ENCODE data around the gene CRYAB.
A peak's percentile ranks its signal among the peaks of the same experiment; 100 is the strongest.
"Not testable (repeated sequence)": the region's sequence is repeated elsewhere in the genome, so short reads cannot be mapped to it uniquely, and the experiment has no call there.

CRYAB gene

DNA sequence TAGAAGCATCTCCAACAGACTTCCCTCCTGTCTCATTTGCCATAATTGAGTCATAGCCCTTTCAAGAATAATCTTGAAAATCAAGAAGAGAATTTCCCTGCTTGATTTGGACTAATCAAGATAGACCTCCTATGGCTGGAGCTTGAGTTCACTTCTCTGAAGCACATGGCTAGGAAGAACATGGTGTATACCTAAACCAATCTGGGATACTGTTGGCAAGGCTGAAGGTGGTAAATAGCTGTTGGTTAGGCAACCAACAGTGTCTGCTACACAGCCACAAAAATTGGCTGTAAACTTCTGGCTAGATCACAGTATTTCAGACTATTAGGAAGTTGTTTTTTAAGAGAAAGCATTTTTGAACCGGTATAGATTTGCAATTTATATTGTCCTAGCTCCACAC, 4.9 kb downstream of the CRYAB start:
- no peak for DNase-seq

DNA sequence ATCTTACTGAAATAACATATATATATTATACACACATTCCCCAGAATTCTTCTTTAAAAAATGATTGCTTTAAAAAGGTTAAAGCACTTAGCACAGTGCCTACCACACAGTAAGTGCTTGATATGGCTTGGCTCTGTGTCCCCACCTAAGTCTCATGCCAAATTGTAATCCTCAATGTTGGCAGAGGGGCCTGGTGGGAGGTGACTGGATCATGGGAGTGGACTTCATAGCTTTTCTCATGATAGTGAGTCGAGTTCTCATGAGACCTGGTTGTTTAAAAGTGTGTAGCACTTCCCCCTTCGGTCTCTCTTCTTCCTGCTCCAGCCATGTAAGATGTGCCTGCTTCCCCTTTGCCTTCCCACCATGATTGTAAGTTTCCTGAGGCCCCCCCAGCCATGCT, 6.2 kb downstream of the CRYAB start:
- DNase-seq: no peak

GRCh38 chr11:111886844-111887243, 24.7 kb downstream of the CRYAB start:
- DNase-seq: no peak

DNA sequence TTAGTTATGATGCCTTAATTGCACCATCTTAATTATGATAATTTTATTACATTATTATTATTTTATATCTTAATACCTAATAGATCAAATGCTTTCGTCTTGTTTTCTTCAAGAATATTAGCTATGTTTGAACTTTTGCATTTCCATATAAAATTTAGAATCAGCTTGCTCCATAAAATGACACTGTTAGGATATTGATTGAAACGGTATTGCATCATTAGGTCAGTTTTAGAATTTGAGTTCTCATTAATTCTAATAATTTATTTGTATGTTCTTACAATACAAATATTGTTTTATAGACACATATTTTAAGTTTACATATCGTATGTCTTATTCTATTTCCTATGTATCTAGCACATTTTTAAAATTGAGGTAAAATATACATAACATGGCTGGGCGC, 25.5 kb downstream of the CRYAB start:
- DNase-seq: no peak

GRCh38 chr11:111885053-111885452, 26.5 kb downstream of the CRYAB start:
- not testable (repeated sequence) for DNase-seq

DNA sequence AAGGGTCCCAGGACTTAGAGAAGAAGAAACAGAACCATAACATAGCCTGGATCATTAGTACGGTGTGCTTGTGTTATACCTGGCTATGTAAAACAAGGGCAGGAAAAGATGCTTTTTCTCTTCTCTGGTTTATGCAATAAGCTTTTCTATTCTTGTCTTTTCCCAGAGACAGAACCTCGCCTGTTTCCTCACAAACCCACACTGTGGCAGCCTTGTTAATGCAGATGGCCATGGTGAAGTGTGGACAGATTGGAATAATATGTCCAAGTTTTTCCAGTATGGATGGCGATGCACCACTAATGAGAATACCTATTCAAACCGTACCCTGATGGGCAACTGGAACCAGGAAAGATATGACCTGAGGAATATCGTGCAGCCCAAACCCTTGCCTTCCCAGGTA, 29.4 kb downstream of the CRYAB start:
- DNase-seq: no peak

GRCh38 chr11:111879637-111879960, 32.0 kb downstream of the CRYAB start:
- no peak for DNase-seq

GRCh38 chr11:111878849-111879636, 32.5 kb downstream of the CRYAB start, which contains the start of the genes CFAP68 and FDXACB1:
Gene CFAP68 (plus strand): TSS chr11:111879541. CDS start chr11:111879561, 20 bp downstream.
Gene FDXACB1 (minus strand): TSS chr11:111879165. CDS start chr11:111879132, 33 bp downstream.
- DNase-seq: peak; percentile 96

DNA sequence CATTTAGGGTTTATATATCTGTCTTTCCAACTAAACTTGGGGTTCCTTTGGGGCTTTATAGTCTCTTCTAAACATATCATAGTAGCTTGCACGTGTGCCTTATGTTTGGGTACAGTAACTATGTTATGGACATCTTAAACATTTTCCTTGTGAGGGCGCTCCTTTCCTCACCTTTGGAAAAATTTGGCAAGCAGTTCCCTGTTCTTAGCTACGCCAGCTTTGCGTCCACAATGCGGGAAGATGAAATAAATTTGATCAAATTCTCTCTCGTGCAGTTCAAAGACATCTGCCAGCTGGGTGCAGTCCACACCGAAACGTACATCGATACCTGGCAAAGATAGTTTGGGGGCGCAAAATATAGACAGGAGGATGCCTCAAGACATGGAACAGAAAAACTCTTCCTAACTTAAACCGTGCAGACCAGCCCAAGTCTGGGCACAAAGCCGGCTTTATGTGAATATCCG, 33.2 kb downstream of the CRYAB start:
- no peak for DNase-seq

GRCh38 chr11:111871693-111872161, 39.8 kb downstream of the CRYAB start:
- no peak for DNase-seq

GRCh38 chr11:111870886-111871692, 40.5 kb downstream of the CRYAB start, which contains the start of gene ALG9:
Gene ALG9 (minus strand): TSS chr11:111871581. CDS start chr11:111871482, 99 bp downstream.
- peak; percentile 93 for DNase-seq

DNA sequence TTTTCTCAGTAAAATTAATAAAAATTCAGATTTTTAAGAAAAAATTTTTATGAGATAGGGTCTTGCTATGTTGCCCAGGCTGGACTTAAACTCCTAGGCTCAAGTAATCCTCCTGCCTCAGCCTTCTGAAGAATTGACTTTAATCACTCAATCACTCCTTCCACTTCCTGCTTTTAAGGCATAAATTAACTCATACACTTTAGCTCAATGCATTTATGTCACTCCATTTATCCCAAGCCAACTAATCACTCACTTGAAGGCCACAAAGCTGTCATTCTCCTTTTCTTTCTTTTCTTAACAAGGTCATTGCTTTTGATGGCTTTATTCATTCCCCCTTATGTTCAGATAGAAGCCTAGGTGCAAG, 41.1 kb downstream of the CRYAB start:
- no peak for DNase-seq

DNA sequence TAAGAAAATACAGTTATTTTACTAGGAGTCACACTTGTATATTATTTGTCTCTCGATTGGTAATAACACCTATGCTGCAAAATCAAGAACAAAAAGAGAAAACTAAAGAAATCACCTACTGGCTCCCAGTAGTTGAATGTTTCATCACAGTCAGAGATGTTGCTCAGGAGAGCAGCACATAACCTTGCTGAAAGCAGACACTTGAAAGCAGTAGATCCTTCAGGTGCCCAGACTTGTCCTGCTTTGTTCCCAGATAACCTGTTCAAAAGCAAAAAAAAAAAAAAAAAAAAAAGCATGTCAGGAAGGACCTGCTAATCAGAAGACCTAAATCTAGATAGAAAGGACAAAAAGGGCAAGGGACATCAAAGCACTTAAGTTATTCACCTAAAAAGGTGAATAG, 41.5 kb downstream of the CRYAB start:
- no peak for DNase-seq

- no peak for DNase-seq
Measured at GRCh38 chr11:111860257-111860656, 51.3 kb downstream of the CRYAB start.

Data from CD4-positive, alpha-beta T cell treated with Interleukin-21 for 1 hour (primary cell).